Mammary epithelial cell (primary cell): ENCODE data around the gene SMTN.

Experiments
- EZH2 ChIP-seq: IDR thresholded peaks from 2 replicates; pipeline ENCODE4 v1.6.1; 2012; ENCODE audit warnings: low read length, inconsistent platforms, borderline replicate concordance
- TF ChIP-seq, protein P1 (sequence below), 2 donors: IDR thresholded peaks in 1 of 2; conservative IDR thresholded peaks in 1 of 2; 2 replicates each; pipeline ENCODE4 v1.5.1; 2011 to 2012; ENCODE audit warnings: inconsistent platforms in 2 of 2, low read length in 2 of 2, mild to moderate bottlenecking in 2 of 2, control low read depth in 1 of 2, low read depth in 1 of 2; ENCODE audit not compliant: insufficient read depth in 1 of 2; ENCODE audit errors: extremely low read depth in 1 of 2

DNA sequence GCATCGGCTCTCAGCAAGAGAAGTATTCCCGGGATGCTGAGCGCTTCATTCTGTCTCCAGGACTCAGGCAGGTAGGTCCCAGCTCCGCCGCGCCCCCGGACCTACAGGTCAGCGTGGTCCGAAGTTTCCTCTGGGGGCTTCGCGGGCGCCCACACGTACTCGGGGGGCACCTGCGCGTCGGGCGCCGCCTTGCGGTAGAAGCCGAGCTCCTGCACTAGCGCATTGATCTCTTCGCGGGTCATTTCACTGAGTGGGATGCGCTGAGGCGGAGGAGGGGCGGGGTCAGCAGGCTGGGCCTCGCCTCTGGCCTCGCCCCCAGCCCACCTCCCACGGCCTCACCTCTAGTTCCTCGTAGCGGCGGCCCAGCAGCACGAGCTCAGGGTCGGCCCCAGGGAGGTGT, 23.8 kb downstream of the SMTN start:
- TF ChIP-seq, protein P1, sequence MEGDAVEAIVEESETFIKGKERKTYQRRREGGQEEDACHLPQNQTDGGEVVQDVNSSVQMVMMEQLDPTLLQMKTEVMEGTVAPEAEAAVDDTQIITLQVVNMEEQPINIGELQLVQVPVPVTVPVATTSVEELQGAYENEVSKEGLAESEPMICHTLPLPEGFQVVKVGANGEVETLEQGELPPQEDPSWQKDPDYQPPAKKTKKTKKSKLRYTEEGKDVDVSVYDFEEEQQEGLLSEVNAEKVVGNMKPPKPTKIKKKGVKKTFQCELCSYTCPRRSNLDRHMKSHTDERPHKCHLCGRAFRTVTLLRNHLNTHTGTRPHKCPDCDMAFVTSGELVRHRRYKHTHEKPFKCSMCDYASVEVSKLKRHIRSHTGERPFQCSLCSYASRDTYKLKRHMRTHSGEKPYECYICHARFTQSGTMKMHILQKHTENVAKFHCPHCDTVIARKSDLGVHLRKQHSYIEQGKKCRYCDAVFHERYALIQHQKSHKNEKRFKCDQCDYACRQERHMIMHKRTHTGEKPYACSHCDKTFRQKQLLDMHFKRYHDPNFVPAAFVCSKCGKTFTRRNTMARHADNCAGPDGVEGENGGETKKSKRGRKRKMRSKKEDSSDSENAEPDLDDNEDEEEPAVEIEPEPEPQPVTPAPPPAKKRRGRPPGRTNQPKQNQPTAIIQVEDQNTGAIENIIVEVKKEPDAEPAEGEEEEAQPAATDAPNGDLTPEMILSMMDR (conservative IDR thresholded peaks at IDR 0.05 in 1 of 2, IDR thresholded peaks at IDR 0.05 in 1 of 2; ENCODE audit: extremely low read depth in 1 of 2, insufficient read depth in 1 of 2, low read depth in 1 of 2, low read length in 2 of 2) = peak; percentile 20 to 41
- no peak for TF ChIP-seq EZH2
